Panc1 (cell line): Measurements from ENCODE around the gene SNTG2. TPM values are rescaled to one million over a fixed set of nuclear protein-coding genes. Genes with fewer than 3 reads are reported as not detected.

Source experiments
- ATAC-seq: fragments of 200-7000 bp; cut with Tn5 transposase; 2 replicates; pipeline ENCODE4 v1.9.1; 2020; ENCODE audit warnings: mild to moderate bottlenecking, moderate library complexity
- BruUV-seq: library from RNA; stranded (reverse); fragments of 400-500 nt; replicated peaks from 2 replicates; lab custom pipeline; 2021; lab: Mats Ljungman, UMichigan
- CTCF ChIA-PET: fragments of 300-600 bp; sonication (Branson Sonifier 250); formaldehyde crosslinking; loops from one replicate; lab custom pipeline; 2022; ENCODE audit warnings: antibody characterized with exemption; lab: Charles Lee
- POLR2A ChIA-PET: fragments of 300-600 bp; sonication (Branson Sonifier 250); formaldehyde crosslinking; loops from one replicate; lab custom pipeline; 2022; ENCODE audit warnings: antibody characterized with exemption; lab: Charles Lee
- DNase-seq: peaks from one replicate; pipeline ENCODE4 v3.0.0-alpha.2; 2010; ENCODE audit warnings: low read depth, low spot score
- H3K27ac ChIP-seq: 2 replicates; pipeline ENCODE4 v1.5.1; 2011; ENCODE audit warnings: mild to moderate bottlenecking, low read length, inconsistent platforms
- H3K27me3 ChIP-seq: fragments of 200-500 bp; sonication (Bioruptor generic); 2 replicates; pipeline ENCODE4 v1.6.0; 2014; ENCODE audit warnings: low read length, inconsistent platforms; ENCODE audit not compliant: control insufficient read depth, insufficient read depth
- H3K36me3 ChIP-seq: fragments of 200-500 bp; sonication (Bioruptor generic); 2 replicates; pipeline ENCODE4 v1.5.1; 2014; ENCODE audit warnings: inconsistent platforms, mild to moderate bottlenecking, low read length, moderate library complexity; ENCODE audit not compliant: control insufficient read depth, insufficient read depth
- H3K4me1 ChIP-seq: 2 replicates; pipeline ENCODE4 v1.5.1; 2011; ENCODE audit warnings: inconsistent platforms, mild to moderate bottlenecking, low read length, moderate library complexity; ENCODE audit not compliant: control insufficient read depth, insufficient read depth
- H3K4me3 ChIP-seq, 2 experiments: 2 replicates each; pipeline ENCODE4 v1.5.1; 2011 to 2012; ENCODE audit warnings: low read depth in 2 of 2, low read length in 2 of 2, mild to moderate bottlenecking in 2 of 2, inconsistent platforms in 1 of 2, moderate library complexity in 1 of 2
- H3K9me3 ChIP-seq: fragments of 200-500 bp; sonication (Bioruptor generic); 2 replicates; pipeline ENCODE4 v1.5.1; 2014; ENCODE audit warnings: low read depth, mild to moderate bottlenecking, inconsistent platforms, low read length, moderate library complexity; ENCODE audit not compliant: control insufficient read depth, insufficient read depth
- POLR2AphosphoS5 ChIP-seq: IDR thresholded peaks from 2 replicates; pipeline ENCODE4 v1.6.1; 2012; ENCODE audit warnings: mild to moderate bottlenecking, low read depth, low read length, moderate library complexity
- REST ChIP-seq, 2 experiments: IDR thresholded peaks; 2 replicates each; pipeline ENCODE4 v1.6.1; 2011 to 2012; ENCODE audit warnings: low read depth in 2 of 2, control low read depth in 1 of 2, low read length in 1 of 2, mild to moderate bottlenecking in 1 of 2, moderate library complexity in 1 of 2; ENCODE audit not compliant: insufficient read depth in 1 of 2
- SIN3A ChIP-seq: IDR thresholded peaks from 2 replicates; pipeline ENCODE4 v1.6.1; 2012; ENCODE audit warnings: low read depth, mild to moderate bottlenecking, low read length, moderate library complexity, borderline replicate concordance; ENCODE audit not compliant: insufficient read depth
- TCF7L2 ChIP-seq: IDR thresholded peaks from 2 replicates; pipeline ENCODE4 v1.6.1; 2011; ENCODE audit warnings: mild to moderate bottlenecking, low read depth, low read length, inconsistent platforms
- in situ Hi-C: cut with HindIII; loops from 2 replicates; pipeline ENCODE4 v1.10.0; 2016; ENCODE audit warnings: low sequenced_read_pairs, low pct_unique_long_range_greater_than_20kb
- intact Hi-C: fragments of 100-400 bp; cut with micrococcal nuclease; formaldehyde crosslinking; loops from one replicate; pipeline ENCODE4 v1.10.0; 2022; ENCODE audit not compliant: unreplicated experiment
- total RNA-seq: library from RNA; stranded (reverse); gene quantifications from one replicate; pipeline ENCODE4 v1.2.1, GENCODE V29; 2021; ENCODE audit not compliant: unreplicated experiment
- TF ChIP-seq, protein P1 (sequence below): fragments of 450-650 bp; IDR thresholded peaks from 2 replicates; pipeline ENCODE4 v1.5.1; 2017; ENCODE audit warnings: mild to moderate bottlenecking

The SNTG2 gene
- total RNA-seq, 1 experiment from 2014 or later, result not detected

DNA sequence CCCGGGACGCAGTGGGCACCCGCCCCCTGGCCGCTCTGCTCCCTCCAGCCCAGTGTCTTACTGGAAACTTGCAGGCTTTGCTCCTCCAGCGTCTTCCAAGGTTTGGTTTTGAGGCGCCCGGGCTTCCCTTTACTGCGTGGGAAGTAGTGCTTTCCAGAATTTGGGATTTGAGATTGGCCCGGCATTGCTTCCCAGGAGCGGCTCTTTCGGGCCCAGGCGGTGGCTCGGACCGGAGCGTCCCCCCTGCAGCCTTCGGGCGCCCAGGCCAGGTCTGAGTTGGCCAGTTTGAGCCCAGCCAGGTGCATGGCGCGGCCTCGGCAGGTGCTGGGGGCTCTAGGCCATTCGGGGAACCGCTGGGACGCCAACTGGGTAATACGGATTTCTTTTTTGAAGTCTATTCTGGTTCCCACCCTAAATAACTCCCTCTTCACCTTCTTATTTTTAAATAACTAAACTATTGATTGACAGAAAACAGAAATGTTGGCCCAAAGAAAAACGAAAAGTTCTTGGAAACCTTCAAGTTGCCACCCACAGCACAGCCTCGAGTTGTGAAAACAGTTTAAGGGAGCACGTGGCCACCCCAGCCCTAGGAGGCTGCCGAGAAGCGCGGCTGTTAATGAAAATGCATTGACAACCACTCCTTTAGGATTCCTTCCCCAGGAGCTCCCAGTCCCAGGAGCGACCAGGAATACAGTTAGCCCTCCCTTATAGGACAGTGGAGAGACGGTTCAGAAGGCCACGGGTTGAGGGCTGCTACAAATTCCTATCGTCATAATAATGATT, 766 bp downstream of the SNTG2 start:
- Histone ChIP-seq H3K36me3 (no peaks in the 10 kb centered on the region), H3K4me1 (peaks cover 3% of the 10 kb centered on the region; the same call in 1 of the 2 replicates), H3K27me3 (no peaks in the 10 kb centered on the region), H3K27ac (no peak overlapping the region), H3K9me3 (no peaks in the 10 kb centered on the region), H3K4me3 (no peak overlapping the region)
- TF ChIP-seq SIN3A, result no peak
- no peak for TF ChIP-seq TCF7L2
- no peak for TF ChIP-seq REST (IDR thresholded peaks at IDR 0.05; ENCODE audit: insufficient read depth in 1 of 2, low read depth in 2 of 2, low read length in 1 of 2)
- TF ChIP-seq POLR2AphosphoS5, result no peak
- TF ChIP-seq, protein P1, sequence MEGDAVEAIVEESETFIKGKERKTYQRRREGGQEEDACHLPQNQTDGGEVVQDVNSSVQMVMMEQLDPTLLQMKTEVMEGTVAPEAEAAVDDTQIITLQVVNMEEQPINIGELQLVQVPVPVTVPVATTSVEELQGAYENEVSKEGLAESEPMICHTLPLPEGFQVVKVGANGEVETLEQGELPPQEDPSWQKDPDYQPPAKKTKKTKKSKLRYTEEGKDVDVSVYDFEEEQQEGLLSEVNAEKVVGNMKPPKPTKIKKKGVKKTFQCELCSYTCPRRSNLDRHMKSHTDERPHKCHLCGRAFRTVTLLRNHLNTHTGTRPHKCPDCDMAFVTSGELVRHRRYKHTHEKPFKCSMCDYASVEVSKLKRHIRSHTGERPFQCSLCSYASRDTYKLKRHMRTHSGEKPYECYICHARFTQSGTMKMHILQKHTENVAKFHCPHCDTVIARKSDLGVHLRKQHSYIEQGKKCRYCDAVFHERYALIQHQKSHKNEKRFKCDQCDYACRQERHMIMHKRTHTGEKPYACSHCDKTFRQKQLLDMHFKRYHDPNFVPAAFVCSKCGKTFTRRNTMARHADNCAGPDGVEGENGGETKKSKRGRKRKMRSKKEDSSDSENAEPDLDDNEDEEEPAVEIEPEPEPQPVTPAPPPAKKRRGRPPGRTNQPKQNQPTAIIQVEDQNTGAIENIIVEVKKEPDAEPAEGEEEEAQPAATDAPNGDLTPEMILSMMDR, result no peak
- in situ Hi-C loops (no loop called here), intact Hi-C loops (loop anchor here (5.0 kb wide), 1 partner anchor 191 kb away; no protein-coding TSS in a partner anchor)
- DNase-seq, result no peak
- BruUV-seq, result no TSS peak
- POLR2A ChIA-PET, result no interaction called here
- no peak for ATAC-seq
- CTCF ChIA-PET, result no interaction called here

DNA sequence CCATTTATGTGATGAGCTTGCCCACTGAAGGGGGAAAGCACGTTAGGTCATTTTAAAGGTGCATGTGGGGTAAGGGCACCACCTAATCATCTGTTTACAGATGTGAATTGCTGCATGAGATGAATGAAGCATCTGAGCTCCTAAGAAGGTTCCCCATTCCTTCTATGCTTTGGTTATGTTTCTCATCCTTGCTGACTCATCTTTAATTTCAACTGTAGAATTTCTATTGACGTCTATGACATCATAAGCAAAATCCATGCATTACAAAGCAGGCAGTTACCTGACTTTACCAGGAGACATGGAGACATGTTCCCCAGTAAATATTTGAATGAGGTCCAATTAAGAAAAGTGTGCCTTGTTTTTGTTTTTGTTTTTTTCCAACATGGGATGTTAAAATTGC, 2.8 kb downstream of the SNTG2 start:
- H3K27ac ChIP-seq, result no peak overlapping the region
- ChIA-PET CTCF (interaction anchor here (0.5 to 1.1 kb wide), 3 partner anchors 186 to 711 kb away, joined by 3 to 8 read pairs (median 3); no protein-coding TSS in a partner anchor), POLR2A (no interaction called here)
- peaks cover 3% of the 10 kb centered on the region; the same call in 1 of the 2 replicates for H3K4me1 ChIP-seq
- DNase-seq (no peak), ATAC-seq (no peak)
- no peaks in the 10 kb centered on the region for H3K9me3 ChIP-seq
- H3K4me3 ChIP-seq, result no peak overlapping the region
- no TSS peak for BruUV-seq
- no peaks in the 10 kb centered on the region for H3K36me3 ChIP-seq
- TF ChIP-seq, protein P1, result no peak
- TF ChIP-seq TCF7L2 (no peak), SIN3A (no peak), POLR2AphosphoS5 (no peak), REST (IDR thresholded peaks at IDR 0.05; ENCODE audit: insufficient read depth in 1 of 2, low read depth in 2 of 2, low read length in 1 of 2) (no peak)
- intact Hi-C loops, result loop anchor here (5.0 kb wide), 1 partner anchor 189 kb away; no protein-coding TSS in a partner anchor
- no peaks in the 10 kb centered on the region; the same call in 1 of the 2 replicates for H3K27me3 ChIP-seq
- in situ Hi-C loops, result no loop called here
